ENCODE results near the gene SMIM22.

Gene SMIM22

GRCh38 chr16:4795828-4796572 is 831 bp downstream of the SMIM22 start:
- no peak for DNase-seq (ENCODE audit: low spot score)

- DNase-seq (ENCODE audit: low spot score) = no peak
Measured at GRCh38 chr16:4796982-4797804, 2.0 kb downstream of the SMIM22 start.

DNA sequence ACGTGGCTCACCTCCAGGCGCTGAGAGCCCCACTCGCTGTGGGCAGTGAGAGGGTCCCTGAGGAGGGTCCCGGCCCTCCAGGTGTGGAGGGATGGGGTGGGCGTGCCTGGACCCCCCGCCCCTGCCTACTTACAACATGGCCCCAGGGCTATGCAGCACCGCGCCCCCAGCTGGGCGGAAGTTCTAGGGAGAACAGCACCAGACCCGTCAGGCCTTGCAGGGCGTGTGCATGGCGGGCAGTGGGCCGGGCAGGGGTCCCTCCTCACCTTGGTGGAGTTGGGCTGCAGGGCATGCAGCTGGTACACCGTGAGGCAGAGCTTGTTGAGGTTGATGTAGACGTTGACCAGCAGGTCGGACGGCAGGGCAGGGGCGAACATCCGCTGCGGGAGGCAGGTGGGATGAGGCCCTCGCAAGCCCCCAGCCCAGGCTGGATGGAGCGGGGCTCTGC is 2.7 kb downstream of the SMIM22 start:
- DNase-seq (ENCODE audit: low spot score) = no peak

DNA sequence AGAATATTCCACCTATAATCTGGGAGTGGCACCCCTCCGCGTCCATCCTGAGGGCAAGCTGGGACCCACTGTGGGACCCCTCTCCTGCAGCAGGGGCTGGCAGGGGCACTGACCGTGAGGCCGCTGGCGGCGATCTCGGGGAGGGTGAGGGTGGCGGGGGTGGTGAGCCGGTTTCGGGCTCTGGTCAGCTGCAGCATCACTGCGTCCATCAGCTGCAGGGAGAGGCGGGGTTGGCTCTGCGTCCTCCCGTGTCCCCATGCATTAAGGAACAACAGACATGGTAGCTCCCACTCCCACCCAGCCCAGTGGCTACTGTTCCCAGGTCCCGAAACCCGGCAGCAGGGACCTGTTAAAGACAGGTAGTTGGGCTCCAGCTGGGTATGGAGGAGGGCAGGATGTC is 3.3 kb downstream of the SMIM22 start:
- DNase-seq (ENCODE audit: low spot score) = no peak

DNA sequence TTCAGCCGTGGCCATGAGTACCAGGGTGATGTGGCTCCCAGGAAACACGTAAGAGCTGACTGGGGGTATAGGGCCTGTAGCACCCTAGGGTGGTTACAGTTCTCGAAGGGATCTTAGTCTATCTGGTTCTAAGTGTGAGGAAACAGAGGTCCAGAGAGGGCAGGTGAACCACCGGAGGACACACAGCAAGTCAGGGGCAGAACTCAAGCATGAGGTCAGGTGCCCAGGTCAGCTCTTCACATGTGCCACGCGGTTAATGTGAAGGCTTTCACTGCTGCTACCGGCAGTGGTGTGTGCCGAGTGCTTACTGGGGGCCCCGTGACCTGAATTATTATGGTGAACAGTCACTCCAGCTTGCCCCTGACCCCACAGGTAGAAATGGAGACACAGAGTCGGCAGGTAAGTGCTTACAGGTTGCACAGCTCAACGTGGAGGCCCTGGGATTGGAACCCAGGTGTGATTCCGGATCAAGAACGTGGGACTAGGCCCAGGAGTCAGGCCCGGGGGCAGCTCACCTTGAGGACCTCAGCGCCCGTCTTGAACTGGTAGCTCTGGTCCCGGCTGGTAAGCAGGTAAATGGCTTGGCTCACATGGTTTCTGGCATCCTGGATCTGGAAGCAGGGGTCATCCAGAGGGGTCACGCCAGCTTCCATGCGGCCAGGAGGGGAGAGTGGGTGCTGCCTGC is 4.1 kb downstream of the SMIM22 start:
- DNase-seq (ENCODE audit: low spot score) = no peak

GRCh38 chr16:4800290-4801041 is 5.3 kb downstream of the SMIM22 start:
- DNase-seq (ENCODE audit: low spot score) = no peak

GRCh38 chr16:4801051-4801961 is 6.1 kb downstream of the SMIM22 start:
- DNase-seq (ENCODE audit: low spot score) = no peak

- peak; percentile 66 for DNase-seq (ENCODE audit: low spot score)
Measured at GRCh38 chr16:4801962-4802658, 6.9 kb downstream of the SMIM22 start, which contains the start of gene ROGDI. ROGDI (minus strand) TSS chr16:4802633; CDS start chr16:4802571, 62 bp downstream.

DNA sequence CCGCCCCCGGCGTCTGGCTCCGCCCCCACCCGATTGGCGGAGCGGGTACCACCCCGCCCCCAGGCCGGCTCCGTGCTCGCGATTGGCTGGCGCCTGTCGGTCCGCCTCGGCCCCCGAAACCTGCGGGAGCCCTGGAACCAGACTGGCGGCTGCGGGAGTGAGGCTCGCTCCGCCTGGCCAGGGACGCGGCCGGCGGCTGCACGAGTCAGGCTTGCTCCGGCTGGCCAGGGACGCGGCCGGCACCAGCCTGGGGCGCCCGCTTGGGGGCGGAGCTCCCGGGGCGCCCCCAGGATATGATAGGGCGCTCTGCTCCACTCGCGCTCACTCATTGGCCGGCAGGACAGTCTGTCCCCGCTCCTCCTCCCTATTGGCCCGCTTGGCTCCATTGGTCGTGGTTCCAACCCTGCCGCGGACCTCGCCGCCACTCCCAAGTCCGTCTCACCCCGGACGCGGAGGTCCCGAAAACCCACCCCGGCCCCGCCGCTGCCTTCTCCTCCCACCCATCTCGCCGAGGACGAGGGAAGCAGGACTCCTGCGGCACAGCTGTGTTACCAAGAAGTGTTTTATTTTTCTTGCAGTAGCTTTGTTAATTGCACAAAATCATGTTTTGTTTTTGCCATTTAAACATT is 7.6 kb downstream of the SMIM22 start:
- DNase-seq (ENCODE audit: low spot score) = peak; percentile 100

GRCh38 chr16:4803401-4803844 is 8.3 kb downstream of the SMIM22 start:
- no peak for DNase-seq (ENCODE audit: low spot score)

DNA sequence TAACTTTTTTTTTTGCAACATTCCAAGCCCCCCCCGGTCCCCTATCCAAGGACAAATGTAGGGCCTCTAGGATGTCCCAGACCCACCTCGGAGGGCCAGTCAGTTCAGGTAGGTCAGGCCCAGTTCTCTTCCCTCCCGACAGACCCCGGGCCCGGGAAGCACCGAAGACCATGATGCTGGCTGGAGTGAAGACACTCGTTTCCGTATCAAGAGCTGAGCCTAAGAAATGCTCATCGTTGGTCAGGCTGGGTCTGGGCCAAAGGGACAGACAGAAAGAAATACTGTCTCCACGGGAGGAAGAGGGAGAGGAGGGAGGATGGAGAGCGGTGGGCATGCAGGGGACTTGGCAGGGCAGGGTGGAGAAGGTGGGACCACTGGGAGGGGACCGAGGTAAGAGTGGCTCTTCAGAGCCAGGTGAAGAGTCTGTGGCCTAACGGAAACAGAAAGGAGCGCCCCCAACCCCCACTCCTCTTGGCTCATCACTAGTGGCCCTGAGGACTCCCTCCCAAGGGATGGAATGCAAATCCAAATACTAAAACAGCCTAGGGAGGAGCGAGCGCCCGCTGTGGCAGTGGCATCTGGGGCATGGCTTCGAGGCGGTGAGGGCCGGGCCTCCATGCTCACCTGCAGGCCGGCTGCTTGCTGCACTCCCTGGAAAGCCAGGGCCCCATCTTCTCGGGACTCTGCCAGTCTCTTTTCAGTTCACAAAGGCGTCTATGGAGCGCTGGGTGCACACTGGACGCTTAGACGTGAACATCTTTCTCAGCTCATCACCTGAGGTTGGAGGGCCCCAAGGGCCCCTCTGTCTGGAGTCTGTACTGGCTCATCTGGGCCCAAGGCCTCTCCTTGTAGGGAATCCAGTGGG is 9.0 kb downstream of the SMIM22 start:
- no peak for DNase-seq (ENCODE audit: low spot score)

GRCh38 chr16:4805231-4805630 is 10.1 kb downstream of the SMIM22 start:
- DNase-seq (ENCODE audit: low spot score) = no peak

DNA sequence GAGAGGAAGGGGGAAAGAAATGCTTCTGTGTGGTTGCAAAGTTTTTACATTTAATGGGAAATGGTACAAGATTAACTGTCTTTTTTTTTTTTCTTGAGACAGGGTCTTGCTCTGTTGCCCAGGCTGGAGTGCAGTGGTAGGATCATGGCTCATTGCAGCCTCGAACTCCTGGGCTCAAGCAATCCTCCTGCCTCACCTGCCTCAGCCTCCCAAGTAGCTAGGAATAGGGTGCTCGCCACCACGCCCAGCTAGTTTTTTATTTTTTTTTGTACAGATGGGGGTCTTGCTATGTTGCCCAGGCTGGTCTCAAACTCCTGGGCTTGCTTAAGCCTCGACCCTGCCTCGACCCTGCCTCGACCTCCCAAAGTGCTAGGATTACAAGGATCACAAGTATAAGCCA is 11.1 kb downstream of the SMIM22 start:
- DNase-seq (ENCODE audit: low spot score) = no peak

DNA sequence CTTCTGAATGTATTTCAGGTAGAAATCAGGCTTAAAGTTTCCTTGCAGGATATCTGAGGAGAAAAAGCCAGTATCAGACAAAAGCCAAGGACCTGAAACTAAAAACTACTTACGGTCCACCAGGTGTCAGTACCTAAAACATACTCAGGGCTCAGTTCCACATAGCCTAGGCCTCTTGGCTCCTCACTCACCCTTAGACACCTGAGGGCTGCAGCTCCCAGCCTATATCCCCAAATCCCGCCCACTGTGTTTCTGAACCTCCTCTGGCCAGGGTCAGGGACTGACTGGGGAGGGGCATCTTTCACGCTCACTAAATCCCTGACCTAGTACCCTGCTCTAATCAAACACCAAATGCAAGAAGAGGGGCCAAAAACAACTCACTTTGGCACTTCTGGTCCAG is 16.1 kb downstream of the SMIM22 start:
- DNase-seq (ENCODE audit: low spot score) = no peak

DNA sequence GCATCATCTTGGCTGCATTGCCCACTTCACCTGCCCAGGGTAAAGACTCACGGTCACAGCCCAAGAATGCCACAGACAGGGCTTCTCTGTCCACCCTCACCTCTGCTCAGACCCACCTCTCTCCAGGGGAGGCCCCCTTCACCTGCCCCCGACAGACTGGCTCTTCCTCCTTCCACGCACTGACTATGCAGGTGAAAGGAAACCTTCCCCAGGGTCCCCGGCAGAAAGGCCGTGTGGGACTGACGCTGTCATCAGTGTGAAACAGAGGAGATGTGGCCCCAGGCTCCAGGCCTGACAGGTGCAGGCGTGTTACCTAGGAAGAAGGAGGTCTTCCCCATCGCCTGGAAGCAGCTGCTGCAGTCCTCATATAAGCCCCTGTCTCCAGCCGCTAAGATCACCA is 16.6 kb downstream of the SMIM22 start:
- no peak for DNase-seq (ENCODE audit: low spot score)

GRCh38 chr16:4813251-4814003 is 18.3 kb downstream of the SMIM22 start:
- no peak for DNase-seq (ENCODE audit: low spot score)

GRCh38 chr16:4814046-4814445 is 18.9 kb downstream of the SMIM22 start:
- DNase-seq (ENCODE audit: low spot score) = no peak

Measured in GM03348 (cell line).